ENCODE measurements around the gene SPATA45. TPM values are rescaled to one million over a fixed set of nuclear protein-coding genes. Genes with fewer than 3 reads are reported as not detected.
A peak's percentile ranks its signal among the peaks of the same experiment; 100 is the strongest.

Gene SPATA45
- total RNA-seq, 1 experiment from 2014 or later: 0.68 TPM

GRCh38 chr1:212814537-212815334 lies 32.7 kb downstream of the SPATA45 start:
- Histone ChIP-seq H3K79me1 (ENCODE audit: insufficient read depth, low read depth, low read length, poor library complexity, severe bottlenecking) (no peaks in the 10 kb centered on the region), H3T11ph (ENCODE audit: low read length) (no peak overlapping the region), H3K4me1 (ENCODE audit: insufficient read depth, low read length) (0 out of 2 replicates have a peak, but pooled peaks cover 3% of the 10 kb centered on the region), H4K8ac (replicated peaks; ENCODE audit: insufficient read length, low read depth, low read length) (no peak overlapping the region), H2AFZ (ENCODE audit: low read length) (no peak overlapping the region), H3K79me2 (ENCODE audit: insufficient read depth, low read length) (no peaks in the 10 kb centered on the region), H2BK15ac (ENCODE audit: low read depth, low read length) (0 out of 2 replicates have a peak overlapping the region, but pooled peaks have one; percentile 69), H4K91ac (ENCODE audit: insufficient read length, low read depth, low read length) (no peak overlapping the region), H3K9ac (ENCODE audit: extremely low read depth, insufficient read length, low read length) (no peak overlapping the region), H3K23me2 (ENCODE audit: insufficient read length, low read depth, low read length, poor library complexity, severe bottlenecking) (no peaks in the 10 kb centered on the region), H2BK12ac (ENCODE audit: insufficient read length, low read depth, low read length) (no peak overlapping the region), H3K4ac (ENCODE audit: low read depth, low read length) (no peak overlapping the region), H3K27me3 (ENCODE audit: insufficient read depth, low read length) (no peaks in the 10 kb centered on the region), H2AK5ac (ENCODE audit: insufficient read length, low read length) (no peak overlapping the region), H3K23ac (ENCODE audit: insufficient read length, low read depth, low read length) (no peak overlapping the region), H3K14ac (ENCODE audit: insufficient read depth, low read length) (no peak overlapping the region), H4K20me1 (ENCODE audit: control insufficient read depth, insufficient read depth, insufficient read length) (no peaks in the 10 kb centered on the region), H3K9me3 (ENCODE audit: control insufficient read depth, low read depth, low read length) (no peaks in the 10 kb centered on the region), H2BK120ac (ENCODE audit: low read depth, low read length, poor library complexity, severe bottlenecking) (no peak overlapping the region), H3K27ac (ENCODE audit: insufficient read length, low read depth, low read length) (no peak overlapping the region), H3K56ac (ENCODE audit: insufficient read length, low read depth, low read length) (no peak overlapping the region), H3K18ac (ENCODE audit: insufficient read length, low read depth, low read length) (no peak overlapping the region), H4K5ac (ENCODE audit: insufficient read length, low read depth, low read length) (no peak overlapping the region), H2BK5ac (ENCODE audit: insufficient read length, low read length) (no peak overlapping the region), H3K4me2 (ENCODE audit: insufficient read depth, insufficient read length, low read length) (no peak overlapping the region), H2BK20ac (ENCODE audit: low read depth, low read length, poor library complexity, severe bottlenecking) (no peak overlapping the region)
- Mint-ChIP-seq H3K4me1 (peaks cover 11% of the 10 kb centered on the region in 2 experiments), H3K27ac (peak overlapping the region in 2 of 3 experiments; percentile 30 to 84; a peak in 3 of 7 replicates), H3K9me3 (no peaks in the 10 kb centered on the region), H3K27me3 (ENCODE audit: low read depth) (no peaks in the 10 kb centered on the region; the same call in 1 of the 2 replicates), H3K36me3 (ENCODE audit: insufficient read depth in 1 of 3, low read depth in 3 of 3) (peaks cover 0 to 2% (median 0%) of the 10 kb centered on the region in 3 experiments; a peak in 2 of 7 replicates), H3K4me3 (no peak overlapping the region)
- DNase-seq: no peak
- peak; percentile 65 for TF ChIP-seq CTCF (conservative IDR thresholded peaks at IDR 0.05)
- no CpG with 5 or more reads among the region's 5 CpGs for WGBS (ENCODE audit: extremely low coverage, insufficient read length, low lambda C conversion rate)
